T-helper 17 cell (primary cell): ENCODE data around the gene LPCAT4. TPM values are rescaled to one million over a fixed set of nuclear protein-coding genes. Genes with fewer than 3 reads are reported as not detected.

Source experiments
- ATAC-seq: fragments of 150-1000 bp; cut with Tn5 transposase; 2 replicates; pipeline ENCODE4 v1.10.0; 2021; ENCODE audit warnings: mild to moderate bottlenecking, moderate library complexity
- DNase-seq, 3 donors: peaks; one replicate each; pipeline versions ENCODE4 v3.0.0 to v3.0.0-alpha.2; 2020 to 2021
- H3K9me3 ChIP-seq: one replicate; pipeline ENCODE4 v1.7.0; 2013; ENCODE audit warnings: low read length, mild to moderate bottlenecking; ENCODE audit not compliant: control insufficient read depth, poor library complexity, severe bottlenecking
- H3K27ac Mint-ChIP-seq: one replicate; pipeline ENCODE4 v1.8.0; 2022; ENCODE audit warnings: mild to moderate bottlenecking, moderate library complexity, mixed read lengths
- H3K27me3 Mint-ChIP-seq: one replicate; pipeline ENCODE4 v1.8.0; 2022; ENCODE audit warnings: mixed read lengths
- H3K36me3 Mint-ChIP-seq: one replicate; pipeline ENCODE4 v1.8.0; 2022; ENCODE audit warnings: low read depth, mixed read lengths
- H3K4me1 Mint-ChIP-seq: one replicate; pipeline ENCODE4 v1.8.0; 2022; ENCODE audit warnings: mild to moderate bottlenecking, mixed read lengths
- H3K4me3 Mint-ChIP-seq: one replicate; pipeline ENCODE4 v1.8.0; 2022; ENCODE audit warnings: mild to moderate bottlenecking, moderate library complexity, mixed read lengths
- total RNA-seq, 4 donors: library from RNA in 2 of 4; stranded (reverse) in 2 of 4; gene quantifications; one replicate each; pipeline ENCODE4 v1.2.3 and lab custom pipeline; 2022 to 2026

LPCAT4 gene
- total RNA-seq, 2 donors from 2014 or later, result 93.2 to 99.0 TPM

DNA sequence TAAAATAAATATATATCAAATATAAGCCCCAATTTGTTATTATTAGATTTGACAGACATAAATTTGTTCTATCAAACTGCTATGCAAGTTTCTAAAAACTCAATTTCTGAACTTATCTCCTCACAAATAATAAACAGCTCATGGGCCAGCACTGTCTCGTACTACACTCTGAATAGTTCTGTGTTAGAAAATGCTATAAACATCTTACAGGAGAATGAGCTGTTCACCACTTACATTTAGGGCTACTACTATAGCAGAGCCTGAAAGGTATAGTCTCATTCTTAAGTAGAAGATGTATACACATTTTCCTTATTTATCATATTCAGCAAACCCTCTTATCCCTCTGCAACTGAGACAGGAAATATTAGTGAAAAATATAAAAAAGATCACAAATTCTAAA, 42.1 kb downstream of the LPCAT4 start:
- H3K4me3 Mint-ChIP-seq, result no peak overlapping the region
- peaks cover 2% of the 10 kb centered on the region for H3K36me3 Mint-ChIP-seq
- no peaks in the 10 kb centered on the region for H3K27me3 Mint-ChIP-seq
- ATAC-seq, result no peak
- no peak for DNase-seq
- H3K9me3 ChIP-seq, result no peaks in the 10 kb centered on the region
- H3K4me1 Mint-ChIP-seq, result peaks cover 21% of the 10 kb centered on the region
- H3K27ac Mint-ChIP-seq, result no peak overlapping the region

DNA sequence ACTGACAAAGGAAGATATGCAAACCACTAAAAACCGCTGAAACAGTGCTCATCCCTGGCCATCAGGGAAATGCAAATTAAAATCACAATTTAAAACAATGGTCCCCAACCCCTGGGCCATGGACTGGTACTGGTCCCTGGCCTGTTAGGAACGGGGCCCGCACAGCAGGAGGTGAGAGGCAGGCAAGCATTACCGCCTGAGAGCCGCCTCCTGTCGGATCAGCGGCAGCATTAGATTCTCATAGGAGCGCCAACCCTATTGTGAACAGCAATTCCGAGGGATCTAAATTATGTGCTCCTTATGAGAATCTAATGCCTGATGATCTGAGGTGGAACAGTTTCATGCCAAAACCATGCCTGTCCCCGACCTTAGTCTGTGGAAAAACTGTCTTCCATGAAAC, 43.8 kb downstream of the LPCAT4 start:
- H3K9me3 ChIP-seq, result no peaks in the 10 kb centered on the region
- H3K4me3 Mint-ChIP-seq, result no peak overlapping the region
- peaks cover 2% of the 10 kb centered on the region for H3K36me3 Mint-ChIP-seq
- ATAC-seq (no peak), DNase-seq (no peak)
- no peak overlapping the region for H3K27ac Mint-ChIP-seq
- H3K27me3 Mint-ChIP-seq, result no peaks in the 10 kb centered on the region
- peaks cover 18% of the 10 kb centered on the region for H3K4me1 Mint-ChIP-seq

DNA sequence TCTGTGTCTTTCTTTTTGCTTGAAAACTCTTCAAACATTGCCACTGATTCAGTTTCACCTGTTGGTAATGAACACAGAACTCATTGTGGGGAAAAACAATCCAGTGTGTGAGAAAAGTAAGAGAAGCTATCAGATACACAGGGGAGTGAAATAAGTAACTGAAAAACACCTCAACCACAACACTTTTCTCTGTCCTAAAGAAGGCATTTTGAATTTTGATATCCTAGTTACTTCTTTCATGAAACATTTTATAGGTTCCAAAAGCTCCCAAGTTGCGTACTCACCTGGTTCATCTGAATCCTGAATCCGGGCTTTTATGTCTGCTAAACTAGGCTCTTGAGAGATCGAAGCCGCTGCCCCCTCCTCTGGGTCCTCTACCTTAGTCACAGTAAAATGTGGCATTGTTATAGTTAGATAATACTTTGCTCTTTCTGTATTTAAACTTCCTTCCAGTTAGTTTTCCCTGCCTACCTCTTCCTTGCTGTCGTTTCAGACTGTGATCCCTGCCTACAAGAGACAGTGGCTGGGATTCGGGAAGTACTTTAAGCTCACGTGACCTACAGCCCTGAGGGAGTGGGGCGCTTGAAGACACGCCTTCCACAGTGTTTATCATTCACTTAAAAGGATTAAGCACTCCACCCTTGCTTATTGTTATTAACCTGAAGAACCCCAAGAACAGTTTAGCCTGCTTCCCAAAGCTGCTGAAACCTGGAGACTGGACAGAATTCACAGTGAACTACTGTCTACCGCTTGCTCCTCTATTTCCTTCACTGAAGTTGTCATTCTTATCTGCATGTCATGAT, 48.5 kb downstream of the LPCAT4 start:
- Mint-ChIP-seq H3K4me1 (peaks cover 24% of the 10 kb centered on the region), H3K27ac (peak overlapping the region; percentile 95), H3K4me3 (peak overlapping the region; percentile 93), H3K36me3 (peaks cover 6% of the 10 kb centered on the region), H3K27me3 (no peaks in the 10 kb centered on the region)
- peak; percentile 83 for ATAC-seq
- H3K9me3 ChIP-seq, result no peaks in the 10 kb centered on the region
- DNase-seq, result peak in 1 of 3 donors; percentile 26

DNA sequence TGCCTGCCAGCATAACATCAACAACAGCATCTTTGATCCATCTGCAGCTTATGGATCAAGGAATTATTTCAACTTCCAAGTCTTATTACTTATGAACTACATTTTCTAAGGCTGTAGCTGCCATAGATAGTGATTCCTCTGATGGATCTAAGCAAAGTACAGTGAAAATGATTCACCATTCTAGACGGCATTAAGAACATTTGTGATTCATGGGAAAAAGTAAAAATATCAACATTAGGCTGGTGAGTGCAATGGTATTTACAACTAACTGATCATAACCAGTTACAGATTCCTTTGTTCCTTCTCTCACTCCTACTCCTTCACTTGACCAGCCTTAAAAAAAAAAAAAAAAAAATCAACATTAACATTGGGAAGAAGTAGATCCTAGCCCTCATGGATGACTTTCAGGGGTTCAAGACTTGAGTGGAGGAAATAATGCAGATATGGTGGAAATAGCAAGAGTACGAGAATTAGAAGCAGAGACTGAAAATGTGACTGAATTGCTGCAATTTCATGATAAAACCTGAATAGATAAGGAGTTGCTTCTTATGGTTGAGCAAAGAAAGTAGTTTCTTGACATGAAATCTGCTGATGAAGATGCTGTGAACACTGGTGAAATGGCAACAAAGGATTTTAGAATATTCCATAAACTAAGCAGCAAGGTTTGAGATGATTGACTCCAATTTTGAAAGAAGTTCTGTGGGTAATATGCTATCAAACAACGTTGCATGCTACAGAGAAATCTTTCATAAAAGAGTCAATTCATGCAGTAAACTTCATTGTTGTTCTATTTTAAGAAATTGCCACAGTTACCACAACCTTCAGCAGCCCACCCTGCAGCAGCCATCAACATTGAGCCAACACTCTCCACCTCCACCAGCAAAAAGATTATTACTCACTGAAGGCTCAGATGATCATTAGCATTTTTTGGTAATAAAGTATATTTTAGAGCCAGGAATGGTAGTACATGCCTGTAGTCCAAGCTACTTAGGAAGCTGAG, 52.2 kb downstream of the LPCAT4 start:
- peak overlapping the region; percentile 8 for H3K27ac Mint-ChIP-seq
- H3K9me3 ChIP-seq, result no peaks in the 10 kb centered on the region
- no peaks in the 10 kb centered on the region for H3K27me3 Mint-ChIP-seq
- DNase-seq, result no peak
- H3K4me1 Mint-ChIP-seq, result peaks cover 18% of the 10 kb centered on the region
- no peak for ATAC-seq
- H3K4me3 Mint-ChIP-seq, result no peak overlapping the region
- peaks cover 10% of the 10 kb centered on the region for H3K36me3 Mint-ChIP-seq

DNA sequence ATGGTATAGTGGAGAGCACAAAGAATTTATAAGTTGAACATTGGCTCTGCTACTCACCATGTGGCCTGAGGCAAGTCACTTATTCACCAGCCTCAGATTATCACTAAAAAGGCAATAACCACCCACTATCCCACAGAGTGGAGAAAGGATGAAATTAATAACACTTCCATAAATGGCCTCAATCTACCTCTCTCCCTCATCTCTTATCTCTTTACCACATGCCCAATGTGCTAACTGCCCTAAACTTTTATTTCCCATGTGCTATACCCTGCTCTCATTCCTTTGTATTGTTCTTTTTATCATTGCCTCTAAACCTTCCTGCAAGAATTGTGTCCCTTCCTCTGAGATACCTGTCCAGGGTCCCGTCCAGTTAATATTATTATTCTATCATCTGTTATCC, 55.4 kb downstream of the LPCAT4 start:
- DNase-seq (no peak), ATAC-seq (no peak)
- H3K27me3 Mint-ChIP-seq, result no peaks in the 10 kb centered on the region
- no peak overlapping the region for H3K4me3 Mint-ChIP-seq
- H3K27ac Mint-ChIP-seq, result no peak overlapping the region
- peaks cover 9% of the 10 kb centered on the region for H3K4me1 Mint-ChIP-seq
- H3K36me3 Mint-ChIP-seq, result peaks cover 12% of the 10 kb centered on the region
- no peaks in the 10 kb centered on the region for H3K9me3 ChIP-seq

Other genes starting within 250 kb of the LPCAT4 start
- gene KATNBL1, start 157.1 kb downstream of the LPCAT4 start, total RNA-seq, result 10 to 100 TPM; 23.8 to 26.2 TPM
- 10 to 100 TPM; 70.8 to 83.8 TPM for gene EMC4, start 142.2 kb downstream of the LPCAT4 start, total RNA-seq
- gene SLC12A6, start 29.4 kb downstream of the LPCAT4 start, total RNA-seq, result 10 to 100 TPM; 57.9 to 69.2 TPM
- gene NOP10, start 24.1 kb downstream of the LPCAT4 start, total RNA-seq, result 10 to 100 TPM; 40.8 to 52.8 TPM
- gene NUTM1, start 23.9 kb downstream of the LPCAT4 start, total RNA-seq, result not detected
- 100 to 1,000 TPM; 210 to 223 TPM for gene GOLGA8A, start 70.6 kb upstream of the LPCAT4 start, total RNA-seq
- 100 to 1,000 TPM; 428 to 475 TPM for gene GOLGA8B, start 216.5 kb upstream of the LPCAT4 start, total RNA-seq